HCT116 (cell line): Measurements from ENCODE around the gene STK32C. TPM values are rescaled to one million over a fixed set of nuclear protein-coding genes. Genes with fewer than 3 reads are reported as not detected.

Experiments used
- ATAC-seq: fragments of 200-7000 bp; cut with Tn5 transposase; 2 replicates; pipeline ENCODE4 v1.9.1; 2020; ENCODE audit warnings: mild to moderate bottlenecking, moderate library complexity
- BruUV-seq: library from RNA; stranded (reverse); fragments of 400-500 nt; replicated peaks from 2 replicates; lab custom pipeline; 2021; lab: Mats Ljungman, UMichigan
- CTCF ChIA-PET: fragments of 300-600 bp; sonication (Branson Sonifier 250); formaldehyde crosslinking; loops from one replicate; lab custom pipeline; 2021; ENCODE audit warnings: antibody characterized with exemption; lab: Charles Lee
- POLR2A ChIA-PET: fragments of 300-600, 350-600 bp; sonication (Branson Sonifier 250); formaldehyde crosslinking; loops from one replicate; lab custom pipeline; 2021; ENCODE audit warnings: antibody characterized with exemption; lab: Charles Lee
- RAD21 ChIA-PET, 2 experiments: fragments of 300-600 bp; sonication (Branson Sonifier 250); formaldehyde crosslinking; loops; one replicate each; lab custom pipeline; 2023; ENCODE audit warnings: low total read pairs in 2 of 2; ENCODE audit not compliant: uncharacterized antibody in 2 of 2, unreplicated experiment in 2 of 2, low non-redundant PET in 1 of 2; lab: Charles Lee
- DNase-seq: peaks from one replicate; pipeline ENCODE4 v3.0.0-alpha.2; 2010; ENCODE audit warnings: low read depth, low spot score
- H2AFZ ChIP-seq: fragments of 200-600 bp; shearing (Covaris generic), sonication (generic); 2 replicates; pipeline ENCODE4 v1.6.1; 2017; ENCODE audit warnings: low read depth, mixed run types, mixed read lengths, antibody characterized with exemption, low read length; ENCODE audit not compliant: poor library complexity, severe bottlenecking
- H3K27ac ChIP-seq: 2 replicates; pipeline ENCODE4 v1.5.1; 2012; ENCODE audit warnings: low read depth, low read length
- H3K27me3 ChIP-seq: fragments of 200-600 bp; sonication (generic); 2 replicates; pipeline ENCODE4 v1.6.1; 2016; ENCODE audit warnings: mixed run types, low read length, mixed read lengths; ENCODE audit not compliant: insufficient read depth
- H3K36me3 ChIP-seq, 2 experiments: fragments of 200-500 bp in 1 of 2; fragments of 200-600 bp in 1 of 2; sonication (Bioruptor generic) in 1 of 2; sonication (generic) in 1 of 2; 2 replicates each; pipeline versions ENCODE4 v1.5.1 to v1.6.1; 2014 to 2016; ENCODE audit warnings: low read length in 2 of 2, inconsistent platforms in 1 of 2, mixed read lengths in 1 of 2, mixed run types in 1 of 2; ENCODE audit not compliant: insufficient read depth in 2 of 2, control insufficient read depth in 1 of 2
- H3K4me1 ChIP-seq, 2 experiments: fragments of 200-600 bp in 1 of 2; sonication (generic) in 1 of 2; 2 replicates each; pipeline versions ENCODE4 v1.5.1 to v1.6.1; 2012 to 2017; ENCODE audit warnings: low read length in 2 of 2, inconsistent platforms in 1 of 2, mild to moderate bottlenecking in 1 of 2, mixed read lengths in 1 of 2, mixed run types in 1 of 2, moderate library complexity in 1 of 2; ENCODE audit not compliant: insufficient read depth in 2 of 2, control insufficient read depth in 1 of 2
- H3K4me2 ChIP-seq: fragments of 200-600 bp; sonication (generic); 2 replicates; pipeline ENCODE4 v1.6.1; 2017; ENCODE audit warnings: mixed run types, low read length, mixed read lengths
- H3K4me3 ChIP-seq, 2 experiments: fragments of 200-600 bp in 1 of 2; sonication (generic) in 1 of 2; replicated peaks in 1 of 2; 2 replicates each; pipeline ENCODE4 v1.5.1; 2011 to 2016; ENCODE audit warnings: low read length in 2 of 2, control low read depth in 1 of 2, low read depth in 1 of 2, mild to moderate bottlenecking in 1 of 2, mixed read lengths in 1 of 2, mixed run types in 1 of 2
- H3K79me2 ChIP-seq: fragments of 200-600 bp; sonication (generic); 2 replicates; pipeline ENCODE4 v1.6.1; 2017; ENCODE audit warnings: mild to moderate bottlenecking, mixed run types, low read length, moderate library complexity, mixed read lengths; ENCODE audit not compliant: insufficient read depth
- H3K9ac ChIP-seq: fragments of 200-600 bp; sonication (generic); 2 replicates; pipeline ENCODE4 v1.6.1; 2016; ENCODE audit warnings: low read length, mixed read lengths
- H3K9me2 ChIP-seq: fragments of 200-600 bp; sonication (generic), shearing (Covaris generic); 2 replicates; pipeline ENCODE4 v1.6.1; 2017; ENCODE audit warnings: mixed run types, mild to moderate bottlenecking, moderate library complexity; ENCODE audit not compliant: insufficient read depth
- H3K9me3 ChIP-seq, 2 experiments: fragments of 200-500 bp in 1 of 2; fragments of 200-600 bp in 1 of 2; sonication (Bioruptor generic) in 1 of 2; sonication (generic) in 1 of 2; 2 replicates each; pipeline ENCODE4 v1.6.1; 2014 to 2017; ENCODE audit warnings: low read length in 2 of 2, mixed read lengths in 2 of 2, inconsistent platforms in 1 of 2, low read depth in 1 of 2, mild to moderate bottlenecking in 1 of 2, mixed run types in 1 of 2, moderate library complexity in 1 of 2; ENCODE audit not compliant: control insufficient read depth in 1 of 2, insufficient read depth in 1 of 2
- H4K20me1 ChIP-seq: fragments of 200-600 bp; sonication (generic), shearing (Covaris generic); 2 replicates; pipeline ENCODE4 v1.6.1; 2017; ENCODE audit warnings: mixed run types, mild to moderate bottlenecking, moderate library complexity; ENCODE audit not compliant: insufficient read depth
- CBX3 ChIP-seq: IDR thresholded peaks from 2 replicates; pipeline ENCODE4 v1.6.1; 2012; ENCODE audit warnings: low read depth
- CEBPB ChIP-seq: IDR thresholded peaks from 2 replicates; pipeline ENCODE4 v1.6.1; 2012; ENCODE audit warnings: low read depth
- EGR1 ChIP-seq: IDR thresholded peaks from 2 replicates; pipeline ENCODE4 v1.6.1; 2012; ENCODE audit warnings: low read depth
- EZH2phosphoT487 ChIP-seq: fragments of 200-600 bp; IDR thresholded peaks from 2 replicates; pipeline ENCODE4 v1.6.1; 2018; ENCODE audit warnings: antibody characterized with exemption, borderline replicate concordance
- FOSL1 ChIP-seq: IDR thresholded peaks from 2 replicates; pipeline ENCODE4 v1.6.1; 2012; ENCODE audit warnings: low read depth
- JUND ChIP-seq: IDR thresholded peaks from 2 replicates; pipeline ENCODE4 v1.6.1; 2012
- MAX ChIP-seq: IDR thresholded peaks from 2 replicates; pipeline ENCODE4 v1.6.1; 2012
- RAD21 ChIP-seq: IDR thresholded peaks from 2 replicates; pipeline ENCODE4 v1.6.1; 2012; ENCODE audit warnings: low read depth, mild to moderate bottlenecking
- REST ChIP-seq: IDR thresholded peaks from 2 replicates; pipeline ENCODE4 v1.6.1; 2012; ENCODE audit warnings: low read depth
- SIN3A ChIP-seq: IDR thresholded peaks from 2 replicates; pipeline ENCODE4 v1.6.1; 2012; ENCODE audit warnings: low read depth
- SP1 ChIP-seq: IDR thresholded peaks from 2 replicates; pipeline ENCODE4 v1.6.1; 2012; ENCODE audit warnings: low read depth
- SRF ChIP-seq: IDR thresholded peaks from 2 replicates; pipeline ENCODE4 v1.6.1; 2012; ENCODE audit warnings: low read depth
- ZBTB33 ChIP-seq: IDR thresholded peaks from 2 replicates; pipeline ENCODE4 v1.6.1; 2011; ENCODE audit warnings: mild to moderate bottlenecking, low read length, moderate library complexity; ENCODE audit not compliant: insufficient replicate concordance; ENCODE audit errors: extremely low read depth
- intact Hi-C: fragments of 100-400 bp; cut with micrococcal nuclease; formaldehyde crosslinking; loops from 2 replicates; pipeline ENCODE4 v1.10.0; 2022
- total RNA-seq: library from RNA; stranded (reverse); gene quantifications from one replicate; pipeline ENCODE4 v1.2.1, GENCODE V29; 2021; ENCODE audit not compliant: unreplicated experiment

STK32C gene
- total RNA-seq, 1 experiment from 2014 or later: 29.7 TPM

- TF ChIP-seq CEBPB (no peak), ZBTB33 (no peak), SRF (no peak)
Observed at GRCh38 chr10:132324186-132324585, 16.4 kb upstream of the STK32C start (continued).

- TF ChIP-seq EGR1: no peak
- TF ChIP-seq CEBPB: peak; percentile 69; the same call in 1 of the 2 replicates
- Histone ChIP-seq H3K9me2 (no peaks in the 10 kb centered on the region), H3K4me1 (peaks cover 15 to 32% of the 10 kb centered on the region in 2 experiments), H3K4me3 (no peak overlapping the region), H3K27me3 (no peaks in the 10 kb centered on the region), H3K79me2 (no peaks in the 10 kb centered on the region), H4K20me1 (no peaks in the 10 kb centered on the region), H3K27ac (no peak overlapping the region), H2AFZ (no peak overlapping the region), H3K9me3 (no peaks in the 10 kb centered on the region), H3K36me3 (no peaks in the 10 kb centered on the region), H3K9ac (no peak overlapping the region), H3K4me2 (no peak overlapping the region)
- ChIA-PET RAD21 (no interaction called here), POLR2A (no interaction called here), CTCF (no interaction called here)
- no TSS peak for BruUV-seq
- ATAC-seq: no peak
- intact Hi-C loops: no loop called here
- DNase-seq: no peak
Observed at GRCh38 chr10:132322586-132323048, 14.9 kb upstream of the STK32C start.

GRCh38 chr10:132321726-132322125 is 14.0 kb upstream of the STK32C start:
- H3K27ac ChIP-seq: no peak overlapping the region
- no peak for TF ChIP-seq FOSL1
- no peak for TF ChIP-seq REST
- TF ChIP-seq RAD21: no peak
- no peak for TF ChIP-seq JUND
- TF ChIP-seq CEBPB: no peak
- no peak for TF ChIP-seq EZH2phosphoT487
- TF ChIP-seq SIN3A: no peak
- no peak for TF ChIP-seq SP1
- TF ChIP-seq MAX: no peak
- TF ChIP-seq CBX3: no peak

More at GRCh38 chr10:132321726-132322125, 14.0 kb upstream of the STK32C start:
- ChIA-PET CTCF (no interaction called here), RAD21 (no interaction called here), POLR2A (no interaction called here)
- H3K9me3 ChIP-seq: no peaks in the 10 kb centered on the region
- no peak for ATAC-seq
- BruUV-seq: no TSS peak
- no peak overlapping the region for H2AFZ ChIP-seq
- H4K20me1 ChIP-seq: no peaks in the 10 kb centered on the region
- H3K4me2 ChIP-seq: no peak overlapping the region
- no peak for DNase-seq
- no peaks in the 10 kb centered on the region for H3K9me2 ChIP-seq
- H3K27me3 ChIP-seq: no peaks in the 10 kb centered on the region
- no peak overlapping the region for H3K4me3 ChIP-seq
- H3K4me1 ChIP-seq: peaks cover 15 to 32% of the 10 kb centered on the region in 2 experiments
- H3K79me2 ChIP-seq: no peaks in the 10 kb centered on the region
- H3K36me3 ChIP-seq: no peaks in the 10 kb centered on the region
- no peak overlapping the region for H3K9ac ChIP-seq
- intact Hi-C loops: no loop called here
